ENCODE data around the gene LCN2. TPM values are rescaled to one million over a fixed set of nuclear protein-coding genes. Genes with fewer than 3 reads are reported as not detected.

The LCN2 gene
- total and polyA plus RNA-seq, 9 of the 15 experiments (the other 6 are each of a cell fraction or from before 2014, with no cell fraction given): 0.10 to 1.2 (median 0.44) TPM; not detected in 1

DNA sequence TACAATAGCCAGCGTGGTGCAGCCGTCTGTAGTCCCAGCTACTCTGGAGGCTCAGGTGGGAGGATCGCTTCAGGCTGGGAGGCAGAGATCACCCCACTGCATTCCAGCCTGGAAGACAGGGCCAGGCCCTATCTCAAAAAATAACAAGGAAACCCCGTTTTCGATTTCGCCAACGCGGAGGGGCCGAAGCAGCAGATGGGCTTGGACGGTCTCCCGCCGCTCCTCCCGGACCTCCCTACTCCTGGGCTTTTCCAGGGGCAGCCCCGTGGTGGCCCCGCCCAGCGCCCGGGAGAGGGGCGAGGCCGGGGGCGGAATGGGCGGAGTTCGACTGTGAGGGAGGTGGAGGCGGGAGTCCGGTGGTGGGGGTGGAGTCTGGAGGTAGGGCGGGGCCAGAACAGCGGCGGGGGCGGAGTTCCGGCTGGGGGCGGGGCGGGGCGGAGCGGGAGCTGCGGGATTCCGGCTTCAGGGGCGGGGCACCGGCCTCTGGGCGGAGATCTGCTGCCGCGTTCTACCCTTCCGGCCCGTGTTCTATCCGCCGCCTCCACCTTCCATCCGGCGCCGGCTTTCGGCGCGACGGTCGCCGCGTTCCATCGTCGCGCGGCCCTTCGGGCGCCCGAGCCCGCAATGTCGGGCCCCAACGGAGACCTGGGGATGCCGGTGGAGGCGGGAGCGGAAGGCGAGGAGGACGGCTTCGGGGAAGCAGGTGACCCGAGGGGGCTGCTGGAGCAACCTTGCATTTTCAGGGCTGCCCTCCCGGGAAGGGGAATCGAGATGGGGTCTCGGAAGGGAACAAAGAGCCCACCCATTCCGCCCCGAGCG lies 10.7 kb downstream of the LCN2 start, which contains the start of gene BBLN (continued):
- TF ChIP-seq STAT5B (CRISPR knock-in tag; IDR thresholded peaks at IDR 0.05) (no peak), FOXA1 (IDR thresholded peaks at IDR 0.05; ENCODE audit: borderline replicate concordance) (no peak), GTF2E2 (tag; IDR thresholded peaks at IDR 0.05) (no peak), PRPF4 (IDR thresholded peaks at IDR 0.05; ENCODE audit: insufficient read depth, low read depth, low read length, poor library complexity, severe bottlenecking) (no peak), HDAC3 (IDR thresholded peaks at IDR 0.05; ENCODE audit: borderline replicate concordance, partially characterized antibody) (no peak), GATAD2A (IDR thresholded peaks at IDR 0.05) (no peak), ZNF830 (CRISPR knock-in tag; IDR thresholded peaks at IDR 0.05) (no peak; the same call in 1 of the 2 replicates), DDX20 (tag; IDR thresholded peaks at IDR 0.05; ENCODE audit: low read depth) (no peak), KDM4B (IDR thresholded peaks at IDR 0.05; ENCODE audit: borderline replicate concordance in 2 of 2, low read depth in 1 of 2) (no peak), SIX5 (IDR thresholded peaks at IDR 0.05; ENCODE audit: borderline replicate concordance in 1 of 2, insufficient read depth in 1 of 2, low read depth in 1 of 2, low read length in 2 of 2) (peak; percentile 24 to 38; a peak in 2 of 4 replicates)
- TF ChIP-seq, protein P1, sequence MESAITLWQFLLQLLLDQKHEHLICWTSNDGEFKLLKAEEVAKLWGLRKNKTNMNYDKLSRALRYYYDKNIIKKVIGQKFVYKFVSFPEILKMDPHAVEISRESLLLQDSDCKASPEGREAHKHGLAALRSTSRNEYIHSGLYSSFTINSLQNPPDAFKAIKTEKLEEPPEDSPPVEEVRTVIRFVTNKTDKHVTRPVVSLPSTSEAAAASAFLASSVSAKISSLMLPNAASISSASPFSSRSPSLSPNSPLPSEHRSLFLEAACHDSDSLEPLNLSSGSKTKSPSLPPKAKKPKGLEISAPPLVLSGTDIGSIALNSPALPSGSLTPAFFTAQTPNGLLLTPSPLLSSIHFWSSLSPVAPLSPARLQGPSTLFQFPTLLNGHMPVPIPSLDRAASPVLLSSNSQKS (CRISPR knock-in tag; IDR thresholded peaks at IDR 0.05): 0 out of 2 replicates have a peak, but pooled peaks have one; percentile 68
- TF ChIP-seq, protein P2, sequence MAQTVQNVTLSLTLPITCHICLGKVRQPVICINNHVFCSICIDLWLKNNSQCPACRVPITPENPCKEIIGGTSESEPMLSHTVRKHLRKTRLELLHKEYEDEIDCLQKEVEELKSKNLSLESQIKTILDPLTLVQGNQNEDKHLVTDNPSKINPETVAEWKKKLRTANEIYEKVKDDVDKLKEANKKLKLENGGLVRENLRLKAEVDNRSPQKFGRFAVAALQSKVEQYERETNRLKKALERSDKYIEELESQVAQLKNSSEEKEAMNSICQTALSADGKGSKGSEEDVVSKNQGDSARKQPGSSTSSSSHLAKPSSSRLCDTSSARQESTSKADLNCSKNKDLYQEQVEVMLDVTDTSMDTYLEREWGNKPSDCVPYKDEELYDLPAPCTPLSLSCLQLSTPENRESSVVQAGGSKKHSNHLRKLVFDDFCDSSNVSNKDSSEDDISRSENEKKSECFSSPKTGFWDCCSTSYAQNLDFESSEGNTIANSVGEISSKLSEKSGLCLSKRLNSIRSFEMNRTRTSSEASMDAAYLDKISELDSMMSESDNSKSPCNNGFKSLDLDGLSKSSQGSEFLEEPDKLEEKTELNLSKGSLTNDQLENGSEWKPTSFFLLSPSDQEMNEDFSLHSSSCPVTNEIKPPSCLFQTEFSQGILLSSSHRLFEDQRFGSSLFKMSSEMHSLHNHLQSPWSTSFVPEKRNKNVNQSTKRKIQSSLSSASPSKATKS (CRISPR knock-in tag; IDR thresholded peaks at IDR 0.05): no peak
